Upper lobe of right lung (tissue), 1 donor: ENCODE results near the gene AP1B1. TPM values are rescaled to one million over a fixed set of nuclear protein-coding genes. Genes with fewer than 3 reads are reported as not detected.
A peak's percentile ranks its signal among the peaks of the same experiment; 100 is the strongest.

Source experiments
- ATAC-seq: fragments of 200-7000 bp; cut with Tn5 transposase; one replicate; pipeline ENCODE4 v1.9.1; 2020; ENCODE audit warnings: mild to moderate bottlenecking, moderate library complexity
- DNase-seq: peaks from one replicate; pipeline ENCODE4 v3.0.0-alpha.2; 2020
- H3K27ac ChIP-seq: fragments of 200-600 bp; one replicate; pipeline ENCODE4 v1.8.0; 2022
- H3K27me3 ChIP-seq: fragments of 200-600 bp; one replicate; pipeline ENCODE4 v1.8.0; 2022; ENCODE audit warnings: mild to moderate bottlenecking
- H3K36me3 ChIP-seq: fragments of 200-600 bp; one replicate; pipeline ENCODE4 v1.8.0; 2022
- H3K4me1 ChIP-seq: fragments of 200-600 bp; one replicate; pipeline ENCODE4 v1.8.0; 2022
- H3K4me3 ChIP-seq: fragments of 200-600 bp; one replicate; pipeline ENCODE4 v1.8.0; 2022; ENCODE audit warnings: mild to moderate bottlenecking
- H3K9me3 ChIP-seq: fragments of 200-600 bp; one replicate; pipeline ENCODE4 v1.8.0; 2022
- intact Hi-C: fragments of 100-400 bp; cut with DNase I; formaldehyde crosslinking; loops from one replicate; pipeline ENCODE4 v1.11.0; 2022
- long read RNA-seq: library from polyadenylated mRNA; unstranded; transcript quantifications from one replicate; pipeline ENCODE4 v2.0.0, GENCODE V29; 2021
- total RNA-seq: library from RNA; stranded (reverse); fragmentation: NEBNext Ultra II Directional; extraction: Animal tissue kit (Norgen Biotek cat#: 25700); gene quantifications from one replicate; pipeline ENCODE4 v1.2.1, GENCODE V29; 2021
- TF ChIP-seq, protein P1 (sequence below): fragments of 200-600 bp; IDR thresholded peaks from one replicate; pipeline ENCODE4 v1.8.0; 2022; ENCODE audit warnings: antibody characterized with exemption
- donor health status: DM: no; HTN: yes; CAD: no; lungs with severe emphysema.

Gene AP1B1
- total RNA-seq, result 62.4 TPM
- long read RNA-seq, full-length matches to known transcripts, result 31 of 75 reads
- long read RNA-seq, partial matches to known transcripts, result 32 of 75 reads
- long read RNA-seq, other reads (novel, unspliced or antisense), result 12 of 75 reads

DNA sequence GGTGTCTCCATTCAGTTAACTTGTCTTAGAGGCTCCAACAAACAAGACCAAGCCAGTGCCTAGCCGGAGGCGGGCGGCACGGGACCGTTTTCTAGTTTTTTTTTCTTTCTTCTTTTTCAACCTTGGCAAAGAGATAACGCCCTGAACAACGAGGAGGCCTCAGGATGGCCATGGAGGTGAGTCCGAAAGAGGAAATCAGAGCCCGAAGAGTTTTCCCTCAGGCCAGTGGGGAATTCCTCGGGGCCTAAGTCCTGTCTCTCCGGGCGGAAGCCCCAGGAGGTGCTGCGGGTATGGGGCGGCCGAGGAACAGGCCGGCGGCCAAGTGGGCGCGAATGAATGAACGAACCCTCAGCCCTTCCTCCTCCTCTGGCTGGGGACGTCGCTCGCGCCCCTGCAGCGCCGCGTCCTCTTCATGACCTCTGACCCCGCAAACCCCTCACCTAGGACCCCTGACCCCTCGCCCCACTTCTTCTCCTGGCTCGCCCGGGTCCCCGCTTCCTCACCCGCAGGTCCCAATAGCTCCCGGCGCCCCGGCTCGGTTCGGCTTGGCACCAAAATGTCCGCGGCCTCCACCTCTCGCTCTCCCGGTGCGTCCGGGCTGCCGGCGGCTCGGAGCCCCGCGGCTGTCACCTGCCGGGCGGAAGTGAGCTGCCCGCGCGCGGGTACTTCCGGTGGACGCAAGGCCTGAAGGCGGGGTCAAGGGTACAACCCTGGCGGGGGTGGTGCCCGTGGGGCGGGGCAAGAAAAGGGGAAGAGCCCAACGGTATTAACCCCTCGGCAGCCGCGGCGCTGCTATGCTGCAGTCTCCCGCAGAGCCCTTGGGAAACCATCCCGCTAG, at the start of gene AP1B1:
AP1B1 (minus strand) TSS at position 650 of the 838 bp plus-strand sequence. CDS start 21,327 bp downstream, outside the sequence.
- TF ChIP-seq, protein P1, sequence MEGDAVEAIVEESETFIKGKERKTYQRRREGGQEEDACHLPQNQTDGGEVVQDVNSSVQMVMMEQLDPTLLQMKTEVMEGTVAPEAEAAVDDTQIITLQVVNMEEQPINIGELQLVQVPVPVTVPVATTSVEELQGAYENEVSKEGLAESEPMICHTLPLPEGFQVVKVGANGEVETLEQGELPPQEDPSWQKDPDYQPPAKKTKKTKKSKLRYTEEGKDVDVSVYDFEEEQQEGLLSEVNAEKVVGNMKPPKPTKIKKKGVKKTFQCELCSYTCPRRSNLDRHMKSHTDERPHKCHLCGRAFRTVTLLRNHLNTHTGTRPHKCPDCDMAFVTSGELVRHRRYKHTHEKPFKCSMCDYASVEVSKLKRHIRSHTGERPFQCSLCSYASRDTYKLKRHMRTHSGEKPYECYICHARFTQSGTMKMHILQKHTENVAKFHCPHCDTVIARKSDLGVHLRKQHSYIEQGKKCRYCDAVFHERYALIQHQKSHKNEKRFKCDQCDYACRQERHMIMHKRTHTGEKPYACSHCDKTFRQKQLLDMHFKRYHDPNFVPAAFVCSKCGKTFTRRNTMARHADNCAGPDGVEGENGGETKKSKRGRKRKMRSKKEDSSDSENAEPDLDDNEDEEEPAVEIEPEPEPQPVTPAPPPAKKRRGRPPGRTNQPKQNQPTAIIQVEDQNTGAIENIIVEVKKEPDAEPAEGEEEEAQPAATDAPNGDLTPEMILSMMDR, result no peak
- Histone ChIP-seq H3K27me3 (no peaks in the 10 kb centered on the region), H3K4me1 (peaks cover 44% of the 10 kb centered on the region), H3K27ac (peak within 1 kb of the TSS; percentile 84), H3K4me3 (peak within 1 kb of the TSS; percentile 83), H3K9me3 (no peaks in the 10 kb centered on the region), H3K36me3 (no peaks in the 10 kb centered on the region)
- intact Hi-C loops, result no loop called here
- ATAC-seq (peak; percentile 99), DNase-seq (peak; percentile 99)

DNA sequence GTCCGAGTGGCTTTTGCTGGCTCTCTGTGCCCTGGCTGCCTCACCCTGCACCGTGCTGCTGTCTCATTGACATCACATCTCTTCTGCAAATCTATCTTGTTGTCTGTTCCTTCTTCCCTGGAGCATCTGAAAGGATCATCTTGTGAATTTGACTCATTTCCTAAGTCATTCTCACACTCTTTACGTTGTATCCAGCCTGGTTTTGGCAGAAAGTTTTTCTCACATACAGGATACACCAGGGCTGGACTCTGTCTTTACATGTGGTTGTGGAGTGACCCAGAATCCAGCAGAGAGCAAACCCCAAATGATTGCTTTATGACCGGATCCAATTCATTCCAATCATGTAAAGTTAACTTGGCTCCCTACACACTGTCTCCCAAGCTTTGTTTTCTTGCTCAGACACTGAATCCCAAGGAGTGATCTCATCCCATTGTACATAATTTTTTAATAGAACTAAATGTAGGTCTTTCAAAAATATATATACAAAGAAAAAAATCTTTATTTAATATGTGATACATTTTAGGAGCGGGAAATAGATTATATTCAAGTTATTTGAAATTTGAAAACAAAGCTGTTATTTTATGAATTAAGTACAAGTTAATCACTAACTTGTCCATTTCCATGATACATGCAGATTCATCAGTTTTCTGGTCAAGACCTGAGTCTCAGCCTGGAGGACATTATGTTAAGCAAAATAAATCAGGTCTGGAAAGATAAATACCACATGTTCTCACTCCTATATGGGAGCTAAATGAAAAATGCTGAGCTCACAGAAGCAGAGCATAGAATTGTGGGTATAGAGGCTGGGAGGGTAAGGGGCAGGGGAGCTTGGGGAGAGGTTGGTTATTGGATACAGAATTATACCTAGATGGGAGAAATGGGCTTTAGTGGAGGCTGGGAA, 47.1 kb upstream of the AP1B1 start:
- Histone ChIP-seq H3K9me3 (no peaks in the 10 kb centered on the region), H3K4me1 (no peaks in the 10 kb centered on the region), H3K4me3 (no peak overlapping the region), H3K27me3 (peaks cover 2% of the 10 kb centered on the region), H3K27ac (no peak overlapping the region), H3K36me3 (no peaks in the 10 kb centered on the region)
- TF ChIP-seq, protein P1, result no peak
- DNase-seq, result no peak
- intact Hi-C loops, result no loop called here
- ATAC-seq, result no peak

DNA sequence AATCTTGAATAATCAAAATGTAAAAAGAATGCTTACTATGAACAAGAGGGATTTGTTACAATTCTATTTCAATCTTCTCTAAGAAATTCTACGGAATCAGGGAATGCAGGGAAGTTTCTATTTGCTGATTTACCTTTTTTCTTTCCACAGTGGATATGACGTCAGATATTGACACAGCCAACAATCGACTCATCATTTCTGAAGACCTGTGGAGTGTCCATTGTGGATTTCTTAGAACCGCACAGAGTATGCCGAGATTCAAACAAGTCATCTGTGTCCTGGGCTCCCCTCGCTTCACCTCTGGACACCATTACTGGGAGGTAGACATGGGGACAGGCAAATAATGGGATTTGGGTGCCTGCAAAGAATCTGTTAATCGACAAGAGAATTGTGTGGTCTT, 45.9 kb upstream of the AP1B1 start:
- H3K9me3 ChIP-seq, result no peaks in the 10 kb centered on the region
- peaks cover 2% of the 10 kb centered on the region for H3K27me3 ChIP-seq
- H3K4me1 ChIP-seq, result no peaks in the 10 kb centered on the region
- no peak overlapping the region for H3K27ac ChIP-seq
- ATAC-seq (no peak), DNase-seq (no peak)
- H3K4me3 ChIP-seq, result no peak overlapping the region
- TF ChIP-seq, protein P1, result no peak
- intact Hi-C loops, result no loop called here
- H3K36me3 ChIP-seq, result no peaks in the 10 kb centered on the region

DNA sequence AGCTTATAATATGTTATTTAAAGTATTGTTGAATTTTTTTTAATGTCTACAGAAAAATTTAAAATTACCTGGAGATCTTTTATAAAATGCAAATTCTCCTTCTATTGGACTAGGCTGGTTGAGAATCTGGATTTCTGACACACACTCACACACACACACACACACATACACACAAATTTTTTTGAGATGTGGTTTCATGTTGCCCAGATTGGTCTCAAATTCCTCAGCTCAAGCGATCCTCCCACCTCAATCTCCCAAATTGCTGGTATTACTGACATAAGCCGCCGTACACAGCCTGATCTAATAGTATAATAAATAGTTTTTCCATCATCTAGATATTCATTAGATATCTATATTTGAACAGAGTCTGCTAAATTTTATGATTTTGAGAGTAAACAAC, 45.5 kb upstream of the AP1B1 start:
- H3K27me3 ChIP-seq, result peaks cover 2% of the 10 kb centered on the region
- ATAC-seq (no peak), DNase-seq (no peak)
- H3K4me3 ChIP-seq, result no peak overlapping the region
- H3K36me3 ChIP-seq, result no peaks in the 10 kb centered on the region
- TF ChIP-seq, protein P1, result no peak
- intact Hi-C loops, result no loop called here
- no peaks in the 10 kb centered on the region for H3K4me1 ChIP-seq
- no peak overlapping the region for H3K27ac ChIP-seq
- H3K9me3 ChIP-seq, result no peaks in the 10 kb centered on the region

DNA sequence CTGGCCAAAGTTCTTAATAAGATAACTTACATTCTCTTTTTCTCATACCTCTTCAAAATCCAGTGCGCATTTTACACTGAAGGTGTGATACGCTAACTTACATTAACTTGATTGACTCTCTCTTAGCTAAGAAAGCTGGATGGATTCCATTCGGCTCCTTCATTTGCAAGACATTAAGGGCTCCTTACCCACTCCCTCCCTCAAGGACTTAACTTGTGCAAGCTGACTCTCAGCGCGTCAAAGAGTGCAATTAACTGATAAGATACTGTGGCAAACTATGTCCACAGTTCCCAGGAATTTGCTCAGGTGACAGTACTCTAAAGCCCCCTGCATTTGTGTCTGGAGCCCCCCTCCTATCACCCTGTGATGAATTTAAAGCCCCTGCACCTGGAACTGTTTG, 43.6 kb upstream of the AP1B1 start:
- no peak for DNase-seq
- Histone ChIP-seq H3K27ac (no peak overlapping the region), H3K36me3 (no peaks in the 10 kb centered on the region), H3K27me3 (peaks cover 2% of the 10 kb centered on the region), H3K4me1 (no peaks in the 10 kb centered on the region), H3K9me3 (no peaks in the 10 kb centered on the region), H3K4me3 (no peak overlapping the region)
- intact Hi-C loops, result no loop called here
- ATAC-seq, result peak; percentile 22
- TF ChIP-seq, protein P1, result no peak
